OCI-LY3 (cell line): Measurements from ENCODE around the gene SAMD11.

Source experiments
- H2AFZ ChIP-seq: fragments of 200-600, 300-600 bp; shearing (Covaris generic); 2 replicates; pipeline ENCODE4 v1.6.0; 2014; ENCODE audit warnings: antibody characterized with exemption, low read depth, low read length
- H3K27ac ChIP-seq: fragments of 200-600, 300-600 bp; sonication (generic); 2 replicates; pipeline ENCODE4 v1.5.1; 2014; ENCODE audit warnings: mild to moderate bottlenecking, low read length, moderate library complexity, mixed read lengths
- H3K27me3 ChIP-seq: fragments of 200-600, 300-600 bp; sonication (generic); 2 replicates; pipeline ENCODE4 v1.6.1; 2014; ENCODE audit warnings: low read depth, low read length, mixed read lengths
- H3K36me3 ChIP-seq: fragments of 200-600, 300-600 bp; sonication (generic); replicated peaks from 2 replicates; pipeline ENCODE3; 2014; ENCODE audit warnings: low read depth, low read length, mixed read lengths
- H3K4me1 ChIP-seq: fragments of 300-600, 200-600 bp; sonication (generic); 2 replicates; pipeline ENCODE4 v1.6.1; 2014; ENCODE audit warnings: low read length, mixed read lengths
- H3K4me2 ChIP-seq: fragments of 200-600, 300-600 bp; sonication (generic); 2 replicates; pipeline ENCODE4 v1.6.1; 2014; ENCODE audit warnings: low read length, mixed read lengths
- H3K4me3 ChIP-seq: fragments of 300-600, 200-600 bp; sonication (generic); 2 replicates; pipeline ENCODE4 v1.5.1; 2014; ENCODE audit warnings: antibody characterized with exemption, mild to moderate bottlenecking, low read length, moderate library complexity
- H3K79me2 ChIP-seq: fragments of 300-600, 200-600 bp; shearing (Covaris generic); 2 replicates; pipeline ENCODE4 v1.6.1; 2014; ENCODE audit warnings: mild to moderate bottlenecking, low read length, mixed read lengths
- H3K9ac ChIP-seq: fragments of 300-600, 200-600 bp; shearing (Covaris generic); 2 replicates; pipeline ENCODE4 v1.6.0; 2014; ENCODE audit warnings: mild to moderate bottlenecking, low read length, moderate library complexity
- H3K9me3 ChIP-seq: fragments of 200-600, 300-600 bp; shearing (Covaris generic); 2 replicates; pipeline ENCODE4 v1.6.1; 2014; ENCODE audit warnings: low read length, mixed read lengths; ENCODE audit not compliant: insufficient read depth
- H4K20me1 ChIP-seq: fragments of 200-600, 300-600 bp; sonication (generic); 2 replicates; pipeline ENCODE4 v1.6.1; 2016; ENCODE audit warnings: low read length, mixed read lengths; ENCODE audit not compliant: insufficient read depth
- CTCF ChIP-seq: fragments of 200-600, 300-600 bp; sonication (generic); IDR thresholded peaks from 2 replicates; pipeline ENCODE4 v1.5.1; 2014; ENCODE audit warnings: antibody characterized with exemption, low read length, low read depth
- EZH2phosphoT487 ChIP-seq: fragments of 200-600 bp; shearing (Covaris generic); IDR thresholded peaks from 2 replicates; pipeline ENCODE4 v1.6.1; 2018; ENCODE audit warnings: antibody characterized with exemption, mixed run types, low read depth

Gene SAMD11

GRCh38 chr1:937521-937920, 13.8 kb downstream of the SAMD11 start:
- Histone ChIP-seq H3K36me3 (no peaks in the 10 kb centered on the region), H4K20me1 (no peaks in the 10 kb centered on the region), H3K79me2 (no peaks in the 10 kb centered on the region), H3K9ac (no peak overlapping the region), H3K9me3 (no peaks in the 10 kb centered on the region), H3K4me3 (no peak overlapping the region), H2AFZ (no peak overlapping the region), H3K4me1 (peaks cover 16% of the 10 kb centered on the region), H3K27me3 (peaks cover 37% of the 10 kb centered on the region), H3K27ac (no peak overlapping the region), H3K4me2 (no peak overlapping the region)
- TF ChIP-seq CTCF (no peak), EZH2phosphoT487 (no peak)

- Histone ChIP-seq H3K4me1 (peaks cover 21% of the 10 kb centered on the region), H3K9ac (no peak overlapping the region), H3K79me2 (no peaks in the 10 kb centered on the region), H3K4me3 (no peak overlapping the region), H4K20me1 (peaks cover 3% of the 10 kb centered on the region; the same call in 1 of the 2 replicates), H3K4me2 (no peak overlapping the region), H3K27ac (no peak overlapping the region), H3K9me3 (no peaks in the 10 kb centered on the region), H3K36me3 (no peaks in the 10 kb centered on the region), H2AFZ (no peak overlapping the region), H3K27me3 (peaks cover 42% of the 10 kb centered on the region)
- TF ChIP-seq EZH2phosphoT487 (no peak), CTCF (peak; percentile 48)
Measured at GRCh38 chr1:938088-938683, 14.5 kb downstream of the SAMD11 start.

GRCh38 chr1:938711-939489, 15.2 kb downstream of the SAMD11 start:
- Histone ChIP-seq H2AFZ (no peak overlapping the region), H3K36me3 (no peaks in the 10 kb centered on the region), H3K27ac (no peak overlapping the region), H3K4me3 (no peak overlapping the region), H3K4me1 (peaks cover 24% of the 10 kb centered on the region), H3K4me2 (no peak overlapping the region), H4K20me1 (peaks cover 3% of the 10 kb centered on the region; the same call in 1 of the 2 replicates), H3K79me2 (no peaks in the 10 kb centered on the region), H3K27me3 (peaks cover 42% of the 10 kb centered on the region), H3K9ac (no peak overlapping the region), H3K9me3 (no peaks in the 10 kb centered on the region)
- TF ChIP-seq EZH2phosphoT487 (no peak), CTCF (no peak)

- H3K4me1 ChIP-seq: peaks cover 31% of the 10 kb centered on the region
- H3K9me3 ChIP-seq: no peaks in the 10 kb centered on the region
- H3K79me2 ChIP-seq: no peaks in the 10 kb centered on the region
- H3K4me3 ChIP-seq: 0 out of 2 replicates have a peak overlapping the region, but pooled peaks have one; percentile 77
- TF ChIP-seq EZH2phosphoT487 (no peak), CTCF (no peak)
- H3K36me3 ChIP-seq: no peaks in the 10 kb centered on the region
- peaks cover 42% of the 10 kb centered on the region for H3K27me3 ChIP-seq
- no peak overlapping the region for H3K9ac ChIP-seq
- H3K27ac ChIP-seq: no peak overlapping the region
- H2AFZ ChIP-seq: no peak overlapping the region
- H4K20me1 ChIP-seq: peaks cover 3% of the 10 kb centered on the region; the same call in 1 of the 2 replicates
- peak overlapping the region; percentile 76 for H3K4me2 ChIP-seq
Measured at GRCh38 chr1:939511-940106, 15.9 kb downstream of the SAMD11 start.
